COLO668 (cell line): Measurements from ENCODE around the gene JPH2.
"Not testable (repeated sequence)": the region's sequence is repeated elsewhere in the genome, so short reads cannot be mapped to it uniquely, and the experiment has no call there.

Experiments
- DNase-seq: peaks from one replicate; lab custom pipeline; 2025; ENCODE audit not compliant: unreplicated experiment; lab: John Stamatoyannopoulos, UW

The JPH2 gene

GRCh38 chr20:44159711-44160110, 27.3 kb downstream of the JPH2 start:
- no peak for DNase-seq

- DNase-seq, result no peak
These were observed 27.9 kb downstream of the JPH2 start for GRCh38 chr20:44159125-44159524.

- no peak for DNase-seq
These were observed 29.9 kb downstream of the JPH2 start for GRCh38 chr20:44157061-44157460.

- DNase-seq, result no peak
These were observed 32.4 kb downstream of the JPH2 start for GRCh38 chr20:44154521-44155001.

- DNase-seq, result no peak
These were observed 33.3 kb downstream of the JPH2 start for GRCh38 chr20:44153636-44154043.

GRCh38 chr20:44151621-44152416, 35.2 kb downstream of the JPH2 start:
- DNase-seq, result no peak

- no peak for DNase-seq
These were observed 40.7 kb downstream of the JPH2 start for GRCh38 chr20:44146272-44146671.

- DNase-seq, result no peak
These were observed 41.7 kb downstream of the JPH2 start for GRCh38 chr20:44145131-44145775.

GRCh38 chr20:44143936-44144335, 43.1 kb downstream of the JPH2 start:
- no peak for DNase-seq

GRCh38 chr20:44142413-44142812, 44.6 kb downstream of the JPH2 start:
- no peak for DNase-seq

- DNase-seq, result no peak
These were observed 45.1 kb downstream of the JPH2 start for GRCh38 chr20:44141873-44142272.

- no peak for DNase-seq
These were observed 48.1 kb downstream of the JPH2 start for GRCh38 chr20:44138867-44139266.

- no peak for DNase-seq
These were observed 49.7 kb downstream of the JPH2 start for GRCh38 chr20:44137266-44137801.

GRCh38 chr20:44136579-44137265, 50.3 kb downstream of the JPH2 start:
- DNase-seq, result no peak

GRCh38 chr20:44135417-44136204, 51.4 kb downstream of the JPH2 start:
- DNase-seq, result no peak

- peak; percentile 12 for DNase-seq
These were observed 52.0 kb downstream of the JPH2 start for GRCh38 chr20:44135012-44135412.

GRCh38 chr20:44133424-44133823, 53.6 kb downstream of the JPH2 start:
- peak; percentile 18 for DNase-seq

- DNase-seq, result no peak
These were observed 55.3 kb downstream of the JPH2 start for GRCh38 chr20:44131704-44132103.

- no peak for DNase-seq
These were observed 56.9 kb downstream of the JPH2 start for GRCh38 chr20:44129911-44130718.

- not testable (repeated sequence) for DNase-seq
These were observed 57.7 kb downstream of the JPH2 start for GRCh38 chr20:44129300-44129699.
